GM12878 (cell line): ENCODE data around the gene CARHSP1. TPM values are rescaled to one million over a fixed set of nuclear protein-coding genes. Genes with fewer than 3 reads are reported as not detected.

Source experiments
- ATAC-seq: fragments of 200-7000 bp; cut with Tn5 transposase; 3 replicates; pipeline ENCODE4 v1.9.1; 2020; ENCODE audit warnings: mild to moderate bottlenecking, moderate library complexity
- BruUV-seq: library from RNA; stranded (reverse); fragments of 400-500 nt; replicated peaks from 2 replicates; lab custom pipeline; 2021; lab: Mats Ljungman, UMichigan
- CTCF ChIA-PET: fragments of 300-600 bp; sonication (Branson Sonifier 250); formaldehyde crosslinking; extraction: SDS; loops from one replicate; lab custom pipeline; 2021; ENCODE audit warnings: inconsistent platforms; lab: Yijun Ruan, JAX
- POLR2A ChIA-PET: fragments of 350-600 bp; formaldehyde crosslinking; extraction: SDS; loops from one replicate; lab custom pipeline; 2021; ENCODE audit warnings: inconsistent platforms; lab: Charles Lee
- RAD21 ChIA-PET: fragments of 300-600 bp; sonication (Branson Sonifier 250); formaldehyde crosslinking; loops from one replicate; lab custom pipeline; 2023; ENCODE audit warnings: antibody characterized with exemption; ENCODE audit not compliant: unreplicated experiment; lab: Charles Lee
- SMC1A ChIA-PET: fragments of 300-600 bp; sonication (Branson Sonifier 250); formaldehyde crosslinking; loops from one replicate; lab custom pipeline; 2023; ENCODE audit not compliant: unreplicated experiment, uncharacterized antibody; lab: Charles Lee
- DNase-seq: peaks from one replicate; pipeline ENCODE4 v3.0.0-alpha.2; 2011; ENCODE audit warnings: low read depth, low spot score
- FAIRE-seq: peaks from 3 replicates; lab custom pipeline; 2011; peaks lifted over from hg19 to GRCh38; lab: Jason Lieb, UNC
- H2AFZ ChIP-seq: 2 replicates; pipeline ENCODE4 v1.6.0; 2011; ENCODE audit warnings: low read depth, low read length, control low read depth; ENCODE audit not compliant: control insufficient read depth
- H3K27ac ChIP-seq: 2 replicates; pipeline ENCODE4 v1.5.1; 2011; ENCODE audit warnings: control low read depth; ENCODE audit not compliant: control insufficient read depth, insufficient read depth
- H3K27me3 ChIP-seq, 2 experiments: replicated peaks in 1 of 2; 2 replicates each; pipeline versions ENCODE4 v1.6.0 to v1.6.1; 2011; ENCODE audit warnings: low read length in 1 of 2; ENCODE audit not compliant: control insufficient read depth in 2 of 2, insufficient read depth in 2 of 2
- H3K36me3 ChIP-seq, 2 experiments: 2 replicates each; pipeline ENCODE4 v1.5.1; 2011; ENCODE audit warnings: low read length in 1 of 2; ENCODE audit not compliant: control insufficient read depth in 2 of 2, insufficient read depth in 2 of 2
- H3K4me1 ChIP-seq: 2 replicates; pipeline ENCODE4 v1.6.1; 2011; ENCODE audit warnings: mild to moderate bottlenecking, low read length, moderate library complexity, mixed read lengths; ENCODE audit not compliant: control insufficient read depth, insufficient read depth
- H3K4me2 ChIP-seq: 2 replicates; pipeline ENCODE4 v1.6.0; 2011; ENCODE audit warnings: control low read depth; ENCODE audit not compliant: control insufficient read depth, insufficient read depth
- H3K4me3 ChIP-seq: fragments of 200-600 bp; sonication (generic); 2 replicates; pipeline ENCODE4 v1.5.1; 2016
- H3K79me2 ChIP-seq: 2 replicates; pipeline ENCODE4 v1.6.0; 2011; ENCODE audit warnings: low read length; ENCODE audit not compliant: control insufficient read depth, insufficient read depth
- H3K9ac ChIP-seq: 2 replicates; pipeline ENCODE4 v1.8.0; 2011; ENCODE audit warnings: low read length, control low read depth, mixed read lengths; ENCODE audit not compliant: control insufficient read depth, insufficient read depth
- H3K9me3 ChIP-seq: replicated peaks from 3 replicates; pipeline ENCODE4 v1.5.1; 2011; ENCODE audit warnings: mild to moderate bottlenecking, low read length; ENCODE audit not compliant: control insufficient read depth, insufficient read depth
- H4K20me1 ChIP-seq: 2 replicates; pipeline ENCODE4 v1.6.0; 2011; ENCODE audit not compliant: control insufficient read depth, insufficient read depth
- ASH2L ChIP-seq: fragments of 300-600, 200-600 bp; sonication (generic); IDR thresholded peaks from 2 replicates; pipeline ENCODE4 v1.6.1; 2017; ENCODE audit warnings: low read depth, mild to moderate bottlenecking, borderline replicate concordance
- BHLHE40 ChIP-seq, 2 experiments: fragments of 450-650 bp in 1 of 2; IDR thresholded peaks; 2 replicates each; pipeline ENCODE4 v1.6.1; 2011 to 2017; ENCODE audit warnings: low read depth in 2 of 2, borderline replicate concordance in 1 of 2, improper control_type of control experiment in 1 of 2, low read length in 1 of 2, mild to moderate bottlenecking in 1 of 2
- CBFB ChIP-seq: IDR thresholded peaks from 2 replicates; pipeline ENCODE4 v1.6.1; 2016; ENCODE audit warnings: antibody characterized with exemption, low read depth
- CBX3 ChIP-seq: fragments of 200-600 bp; sonication (generic); IDR thresholded peaks from 2 replicates; pipeline ENCODE4 v1.6.1; 2016; ENCODE audit warnings: low read depth, borderline replicate concordance
- IKZF2 ChIP-seq, 2 experiments: fragments of 450-650 bp; IDR thresholded peaks; 2 replicates each; pipeline ENCODE4 v1.6.1; 2017; ENCODE audit warnings: mild to moderate bottlenecking in 2 of 2, moderate library complexity in 2 of 2
- KDM1A ChIP-seq: fragments of 200-600 bp; sonication (generic); IDR thresholded peaks from 2 replicates; pipeline ENCODE4 v1.6.1; 2016; ENCODE audit warnings: borderline replicate concordance
- NFXL1 ChIP-seq: fragments of 450-650 bp; IDR thresholded peaks from 2 replicates; pipeline ENCODE4 v1.6.1; 2017; ENCODE audit warnings: antibody characterized with exemption, mild to moderate bottlenecking, borderline replicate concordance
- RBBP5 ChIP-seq: fragments of 200-600 bp; sonication (generic); conservative IDR thresholded peaks from 2 replicates; pipeline ENCODE4 v1.6.1; 2016
- RFX5 ChIP-seq: IDR thresholded peaks from 2 replicates; pipeline ENCODE4 v1.6.1; 2011; ENCODE audit warnings: low read depth, low read length, improper control_type of control experiment
- SREBF2 ChIP-seq: IDR thresholded peaks from 2 replicates; pipeline ENCODE4 v1.6.1; 2012; ENCODE audit warnings: mild to moderate bottlenecking, low read length
- ZBED1 ChIP-seq: IDR thresholded peaks from 2 replicates; pipeline ENCODE4 v1.6.1; 2016; ENCODE audit warnings: borderline replicate concordance
- ZNF207 ChIP-seq: fragments of 450-650 bp; IDR thresholded peaks from 2 replicates; pipeline ENCODE4 v1.6.1; 2014; ENCODE audit warnings: antibody characterized with exemption, mild to moderate bottlenecking, borderline replicate concordance
- WGBS: methylation state at CpG from one replicate; pipeline ENCODE4 v1.1.6; 2016; ENCODE audit warnings: low lambda C conversion rate; ENCODE audit not compliant: insufficient replicate concordance, insufficient coverage; ENCODE audit errors: missing lambda C conversion rate; 5-methylcytosine and 5-hydroxymethylcytosine counted together
- in situ Hi-C: fragments of 300-500 bp; cut with MboI; formaldehyde crosslinking; loops from 9 replicates; pipeline ENCODE4 v1.14.3; 2018; ENCODE audit warnings: mixed read lengths
- intact Hi-C: fragments of 100-400 bp; cut with micrococcal nuclease; formaldehyde crosslinking; loops from one replicate; pipeline ENCODE4 v1.14.2; 2022; ENCODE audit not compliant: unreplicated experiment
- polyA plus RNA-seq, 11 experiments: library from polyadenylated mRNA; depleted of rRNA in 4 of 11; unstranded in 6 of 11; stranded (reverse) in 5 of 11; fragments of >200 nt; fragmentation: Nextera tagmentation in 4 of 11; fragmentation: Illumina TruSeq in 1 of 11; extraction: Ambion mirVana in 4 of 11; extraction: Trizol in 1 of 11; gene quantifications; 1 replicate in 1 of 11; 2 replicates in 10 of 11; pipeline versions ENCODE4 v1.2.1 to v1.2.3, GENCODE V29; 2011 to 2016; ENCODE audit warnings: inconsistent platforms in 2 of 11, missing spikeins in 2 of 11, low read depth in 1 of 11
- total RNA-seq, 4 experiments: library from RNA; depleted of rRNA in 3 of 4; stranded (reverse); fragments of >200 nt in 3 of 4; fragmentation: Illumina TruSeq in 1 of 4; extraction: Trizol in 1 of 4; gene quantifications; 2 replicates each; pipeline versions ENCODE4 v1.2.1 to v1.2.3, GENCODE V29; 2013 to 2021
- TF ChIP-seq, protein P1 (sequence below): fragments of 450-650 bp; IDR thresholded peaks from 2 replicates; pipeline ENCODE4 v1.6.1; 2017; ENCODE audit warnings: low read depth, mild to moderate bottlenecking, moderate library complexity
- TF ChIP-seq, protein P2 (sequence below): fragments of 450-650 bp; formaldehyde crosslinking; IDR thresholded peaks from 2 replicates; pipeline ENCODE4 v1.4.0; 2020; ENCODE audit warnings: mild to moderate bottlenecking, moderate library complexity
- TF ChIP-seq, protein P3 (sequence below): IDR thresholded peaks from 2 replicates; pipeline ENCODE4 v1.6.1; 2011; ENCODE audit warnings: borderline replicate concordance, low read depth, mild to moderate bottlenecking, moderate library complexity, low read length; ENCODE audit not compliant: insufficient read depth, poor library complexity, severe bottlenecking
- TF ChIP-seq, protein P4 (sequence below): fragments of 450-650 bp; IDR thresholded peaks from 2 replicates; pipeline ENCODE4 v1.6.1; 2014; ENCODE audit warnings: mild to moderate bottlenecking

Gene CARHSP1
- total and polyA plus RNA-seq, 10 of the 15 experiments (the other 5 are each of a cell fraction or from before 2014, with no cell fraction given), result 5.5 to 112 (median 67.0) TPM

DNA sequence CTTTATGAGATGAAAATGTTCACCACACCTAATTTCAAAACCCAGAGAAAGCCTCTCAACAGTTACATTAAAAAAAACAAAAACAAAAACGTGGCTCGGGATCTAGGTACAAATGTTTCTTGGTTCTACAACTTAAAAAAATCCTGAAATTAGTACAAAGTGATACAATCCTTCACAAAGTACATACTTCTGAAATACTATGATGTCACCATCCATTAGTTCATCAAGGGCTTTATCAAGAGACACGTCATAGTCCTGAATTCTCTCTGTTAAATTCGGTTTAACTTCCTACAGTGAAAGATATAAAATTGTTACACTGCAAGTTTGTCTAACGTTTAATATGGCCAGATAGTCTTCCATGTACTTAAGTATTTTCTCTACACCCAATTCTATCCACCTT is 31.5 kb upstream of the CARHSP1 start:
- no peaks in the 10 kb centered on the region for H3K27me3 ChIP-seq
- BruUV-seq, result no TSS peak
- peak overlapping the region; percentile 25; the same call in 1 of the 2 replicates for H3K27ac ChIP-seq
- CTCF ChIA-PET, result interaction anchor here (0.8 to 4.4 kb wide), 17 partner anchors 8 to 333 kb away, joined by 3 to 20 read pairs (median 5); partner anchors contain the start of gene LITAFD
- no peak overlapping the region for H3K4me3 ChIP-seq
- DNase-seq (no peak), ATAC-seq (no peak), FAIRE-seq (no peak)
- intact Hi-C loops (no loop called here), in situ Hi-C loops (no loop called here)
- no peak overlapping the region for H2AFZ ChIP-seq
- H3K4me1 ChIP-seq, result peaks cover 4% of the 10 kb centered on the region; the same call in 1 of the 2 replicates
- WGBS, result 82% methylated on average over 5 of the region's 5 CpGs
- H3K79me2 ChIP-seq, result no peaks in the 10 kb centered on the region
- SMC1A ChIA-PET, result interaction anchor here (0.8 to 4.3 kb wide), 14 partner anchors 10 to 239 kb away, joined by 3 to 28 read pairs (median 4); no protein-coding TSS in a partner anchor
- POLR2A ChIA-PET, result interaction anchor here (1.5 kb wide), 1 partner anchor 47 kb away, joined by 3 read pairs; no protein-coding TSS in a partner anchor
- no peak overlapping the region for H3K4me2 ChIP-seq
- H3K9me3 ChIP-seq, result no peaks in the 10 kb centered on the region
- RAD21 ChIA-PET, result interaction anchor here (0.6 to 3.5 kb wide), 7 partner anchors 9 to 239 kb away, joined by 3 to 14 read pairs (median 5); partner anchors contain the start of gene CARHSP1
- no peak overlapping the region for H3K9ac ChIP-seq
- no peaks in the 10 kb centered on the region for H4K20me1 ChIP-seq
- peaks cover 40 to 74% of the 10 kb centered on the region in 2 experiments for H3K36me3 ChIP-seq
- TF ChIP-seq RFX5 (no peak), SREBF2 (no peak), RBBP5 (no peak), NFXL1 (no peak), IKZF2 (IDR thresholded peaks at IDR 0.05) (no peak), ZBED1 (no peak), ASH2L (no peak), CBX3 (no peak), ZNF207 (no peak), KDM1A (no peak), CBFB (no peak), BHLHE40 (IDR thresholded peaks at IDR 0.05; ENCODE audit: borderline replicate concordance in 1 of 2, low read depth in 2 of 2, low read length in 1 of 2) (no peak)
- TF ChIP-seq, protein P1, sequence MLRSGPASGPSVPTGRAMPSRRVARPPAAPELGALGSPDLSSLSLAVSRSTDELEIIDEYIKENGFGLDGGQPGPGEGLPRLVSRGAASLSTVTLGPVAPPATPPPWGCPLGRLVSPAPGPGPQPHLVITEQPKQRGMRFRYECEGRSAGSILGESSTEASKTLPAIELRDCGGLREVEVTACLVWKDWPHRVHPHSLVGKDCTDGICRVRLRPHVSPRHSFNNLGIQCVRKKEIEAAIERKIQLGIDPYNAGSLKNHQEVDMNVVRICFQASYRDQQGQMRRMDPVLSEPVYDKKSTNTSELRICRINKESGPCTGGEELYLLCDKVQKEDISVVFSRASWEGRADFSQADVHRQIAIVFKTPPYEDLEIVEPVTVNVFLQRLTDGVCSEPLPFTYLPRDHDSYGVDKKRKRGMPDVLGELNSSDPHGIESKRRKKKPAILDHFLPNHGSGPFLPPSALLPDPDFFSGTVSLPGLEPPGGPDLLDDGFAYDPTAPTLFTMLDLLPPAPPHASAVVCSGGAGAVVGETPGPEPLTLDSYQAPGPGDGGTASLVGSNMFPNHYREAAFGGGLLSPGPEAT, result no peak
- TF ChIP-seq, protein P2, sequence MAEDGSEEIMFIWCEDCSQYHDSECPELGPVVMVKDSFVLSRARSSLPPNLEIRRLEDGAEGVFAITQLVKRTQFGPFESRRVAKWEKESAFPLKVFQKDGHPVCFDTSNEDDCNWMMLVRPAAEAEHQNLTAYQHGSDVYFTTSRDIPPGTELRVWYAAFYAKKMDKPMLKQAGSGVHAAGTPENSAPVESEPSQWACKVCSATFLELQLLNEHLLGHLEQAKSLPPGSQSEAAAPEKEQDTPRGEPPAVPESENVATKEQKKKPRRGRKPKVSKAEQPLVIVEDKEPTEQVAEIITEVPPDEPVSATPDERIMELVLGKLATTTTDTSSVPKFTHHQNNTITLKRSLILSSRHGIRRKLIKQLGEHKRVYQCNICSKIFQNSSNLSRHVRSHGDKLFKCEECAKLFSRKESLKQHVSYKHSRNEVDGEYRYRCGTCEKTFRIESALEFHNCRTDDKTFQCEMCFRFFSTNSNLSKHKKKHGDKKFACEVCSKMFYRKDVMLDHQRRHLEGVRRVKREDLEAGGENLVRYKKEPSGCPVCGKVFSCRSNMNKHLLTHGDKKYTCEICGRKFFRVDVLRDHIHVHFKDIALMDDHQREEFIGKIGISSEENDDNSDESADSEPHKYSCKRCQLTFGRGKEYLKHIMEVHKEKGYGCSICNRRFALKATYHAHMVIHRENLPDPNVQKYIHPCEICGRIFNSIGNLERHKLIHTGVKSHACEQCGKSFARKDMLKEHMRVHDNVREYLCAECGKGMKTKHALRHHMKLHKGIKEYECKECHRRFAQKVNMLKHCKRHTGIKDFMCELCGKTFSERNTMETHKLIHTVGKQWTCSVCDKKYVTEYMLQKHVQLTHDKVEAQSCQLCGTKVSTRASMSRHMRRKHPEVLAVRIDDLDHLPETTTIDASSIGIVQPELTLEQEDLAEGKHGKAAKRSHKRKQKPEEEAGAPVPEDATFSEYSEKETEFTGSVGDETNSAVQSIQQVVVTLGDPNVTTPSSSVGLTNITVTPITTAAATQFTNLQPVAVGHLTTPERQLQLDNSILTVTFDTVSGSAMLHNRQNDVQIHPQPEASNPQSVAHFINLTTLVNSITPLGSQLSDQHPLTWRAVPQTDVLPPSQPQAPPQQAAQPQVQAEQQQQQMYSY (CRISPR knock-in tag), result no peak
- TF ChIP-seq, protein P3, sequence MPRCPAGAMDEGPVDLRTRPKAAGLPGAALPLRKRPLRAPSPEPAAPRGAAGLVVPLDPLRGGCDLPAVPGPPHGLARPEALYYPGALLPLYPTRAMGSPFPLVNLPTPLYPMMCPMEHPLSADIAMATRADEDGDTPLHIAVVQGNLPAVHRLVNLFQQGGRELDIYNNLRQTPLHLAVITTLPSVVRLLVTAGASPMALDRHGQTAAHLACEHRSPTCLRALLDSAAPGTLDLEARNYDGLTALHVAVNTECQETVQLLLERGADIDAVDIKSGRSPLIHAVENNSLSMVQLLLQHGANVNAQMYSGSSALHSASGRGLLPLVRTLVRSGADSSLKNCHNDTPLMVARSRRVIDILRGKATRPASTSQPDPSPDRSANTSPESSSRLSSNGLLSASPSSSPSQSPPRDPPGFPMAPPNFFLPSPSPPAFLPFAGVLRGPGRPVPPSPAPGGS, result no peak
- TF ChIP-seq, protein P4, sequence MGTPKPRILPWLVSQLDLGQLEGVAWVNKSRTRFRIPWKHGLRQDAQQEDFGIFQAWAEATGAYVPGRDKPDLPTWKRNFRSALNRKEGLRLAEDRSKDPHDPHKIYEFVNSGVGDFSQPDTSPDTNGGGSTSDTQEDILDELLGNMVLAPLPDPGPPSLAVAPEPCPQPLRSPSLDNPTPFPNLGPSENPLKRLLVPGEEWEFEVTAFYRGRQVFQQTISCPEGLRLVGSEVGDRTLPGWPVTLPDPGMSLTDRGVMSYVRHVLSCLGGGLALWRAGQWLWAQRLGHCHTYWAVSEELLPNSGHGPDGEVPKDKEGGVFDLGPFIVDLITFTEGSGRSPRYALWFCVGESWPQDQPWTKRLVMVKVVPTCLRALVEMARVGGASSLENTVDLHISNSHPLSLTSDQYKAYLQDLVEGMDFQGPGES, result no peak
